ENCODE data around the gene TTC23L. TPM values are rescaled to one million over a fixed set of nuclear protein-coding genes. Genes with fewer than 3 reads are reported as not detected.

TTC23L gene
- total RNA-seq, 4 donors from 2014 or later = 0.13 to 0.73 TPM; not detected in 2

- no peaks in the 10 kb centered on the region for H3K27me3 ChIP-seq
- H3K27ac ChIP-seq = no peak overlapping the region
- TF ChIP-seq POLR2A (IDR thresholded peaks at IDR 0.05) = no peak
- TF ChIP-seq CTCF (IDR thresholded peaks at IDR 0.05) = no peak
- TF ChIP-seq EP300 (IDR thresholded peaks at IDR 0.05) = no peak
- 71 to 89% methylated on average over 2 of the region's 2 CpGs for WGBS, 2 donors (ENCODE audit: low coverage in 1 of 2)
- H3K4me3 ChIP-seq = no peak overlapping the region
- H3K9me3 ChIP-seq = no peaks in the 10 kb centered on the region
- ATAC-seq = no peak
- H3K4me1 ChIP-seq = no peaks in the 10 kb centered on the region
- H3K36me3 ChIP-seq = no peaks in the 10 kb centered on the region
Measured at GRCh38 chr5:34865091-34865490, 26.1 kb downstream of the TTC23L start.

GRCh38 chr5:34866989-34867471, 28.1 kb downstream of the TTC23L start:
- WGBS, 2 donors (ENCODE audit: low coverage in 1 of 2) = 91 to 92% methylated on average over 2 of the region's 3 CpGs
- no peak for ATAC-seq
- no peak overlapping the region for H3K4me3 ChIP-seq
- no peaks in the 10 kb centered on the region for H3K4me1 ChIP-seq
- H3K27me3 ChIP-seq = no peaks in the 10 kb centered on the region
- H3K27ac ChIP-seq = no peak overlapping the region
- H3K9me3 ChIP-seq = no peaks in the 10 kb centered on the region
- TF ChIP-seq CTCF (IDR thresholded peaks at IDR 0.05) = no peak
- TF ChIP-seq POLR2AphosphoS5 (IDR thresholded peaks at IDR 0.05) = no peak
- TF ChIP-seq EP300 (IDR thresholded peaks at IDR 0.05) = no peak
- TF ChIP-seq POLR2A (IDR thresholded peaks at IDR 0.05) = no peak
- H3K36me3 ChIP-seq = no peaks in the 10 kb centered on the region

GRCh38 chr5:34867660-34868059, 28.7 kb downstream of the TTC23L start:
- no peak overlapping the region for H3K27ac ChIP-seq
- ATAC-seq = no peak
- WGBS, 2 donors (ENCODE audit: low coverage in 1 of 2) = 84 to 89% methylated on average over 3 of the region's 3 CpGs

GRCh38 chr5:34868791-34869190, 29.8 kb downstream of the TTC23L start:
- H3K9me3 ChIP-seq = no peaks in the 10 kb centered on the region
- 100% methylated on average over 1 of the region's 1 CpG for WGBS, 2 donors (ENCODE audit: low coverage in 1 of 2)
- no peaks in the 10 kb centered on the region for H3K36me3 ChIP-seq
- H3K4me1 ChIP-seq = no peaks in the 10 kb centered on the region
- TF ChIP-seq POLR2AphosphoS5 (IDR thresholded peaks at IDR 0.05) (no peak), EP300 (IDR thresholded peaks at IDR 0.05) (no peak), POLR2A (IDR thresholded peaks at IDR 0.05) (no peak), CTCF (IDR thresholded peaks at IDR 0.05) (no peak)
- no peak for ATAC-seq
- no peak overlapping the region for H3K4me3 ChIP-seq
- no peak overlapping the region for H3K27ac ChIP-seq
- H3K27me3 ChIP-seq = no peaks in the 10 kb centered on the region

More at GRCh38 chr5:34867660-34868059, 28.7 kb downstream of the TTC23L start:
- Histone ChIP-seq H3K27me3 (no peaks in the 10 kb centered on the region), H3K36me3 (no peaks in the 10 kb centered on the region), H3K4me3 (no peak overlapping the region), H3K9me3 (no peaks in the 10 kb centered on the region), H3K4me1 (no peaks in the 10 kb centered on the region)
- TF ChIP-seq POLR2A (IDR thresholded peaks at IDR 0.05) = no peak
- no peak for TF ChIP-seq POLR2AphosphoS5 (IDR thresholded peaks at IDR 0.05)
- TF ChIP-seq EP300 (IDR thresholded peaks at IDR 0.05) = no peak
- no peak for TF ChIP-seq CTCF (IDR thresholded peaks at IDR 0.05)

- H3K36me3 ChIP-seq = no peaks in the 10 kb centered on the region
- no peaks in the 10 kb centered on the region for H3K9me3 ChIP-seq
- H3K27me3 ChIP-seq = no peaks in the 10 kb centered on the region
- no peak for TF ChIP-seq POLR2AphosphoS5 (IDR thresholded peaks at IDR 0.05)
- no peak for TF ChIP-seq EP300 (IDR thresholded peaks at IDR 0.05)
- no peak for TF ChIP-seq CTCF (IDR thresholded peaks at IDR 0.05)
- TF ChIP-seq POLR2A (IDR thresholded peaks at IDR 0.05) = no peak
- WGBS, 2 donors (ENCODE audit: low coverage in 1 of 2) = 67 to 80% methylated on average over 1 of the region's 1 CpG
- ATAC-seq = no peak
- no peaks in the 10 kb centered on the region for H3K4me1 ChIP-seq
- no peak overlapping the region for H3K27ac ChIP-seq
- no peak overlapping the region for H3K4me3 ChIP-seq
Measured at GRCh38 chr5:34869256-34869655, 30.3 kb downstream of the TTC23L start.

Measured in gastroesophageal sphincter (tissue), 4 donors.